Fibroblast of lung (primary cell): ENCODE measurements around the gene TMBIM4. TPM values are rescaled to one million over a fixed set of nuclear protein-coding genes. Genes with fewer than 3 reads are reported as not detected.
"Not testable (repeated sequence)": the region's sequence is repeated elsewhere in the genome, so short reads cannot be mapped to it uniquely, and the experiment has no call there.

Experiments used
- DNase-seq, 2 donors: peaks; one replicate each; pipeline versions ENCODE4 v3.0.0 to v3.0.0-alpha.2; 2010; ENCODE audit warnings: low read depth in 2 of 2
- H2AFZ ChIP-seq: 2 replicates; pipeline ENCODE4 v1.5.1; 2012; ENCODE audit warnings: low read length, control low read depth, inconsistent platforms
- H3K27ac ChIP-seq: 2 replicates; pipeline ENCODE4 v1.5.1; 2011; ENCODE audit warnings: low read length, control low read depth; ENCODE audit not compliant: insufficient read depth
- H3K27me3 ChIP-seq: 2 replicates; pipeline ENCODE4 v1.5.1; 2011; ENCODE audit warnings: mild to moderate bottlenecking, low read length; ENCODE audit not compliant: control insufficient read depth, insufficient read depth
- H3K36me3 ChIP-seq: 2 replicates; pipeline ENCODE4 v1.5.1; 2011; ENCODE audit warnings: low read length; ENCODE audit not compliant: control insufficient read depth, insufficient read depth
- H3K4me1 ChIP-seq: 2 replicates; pipeline ENCODE4 v1.5.1; 2011; ENCODE audit warnings: low read length; ENCODE audit not compliant: control insufficient read depth, insufficient read depth; ENCODE audit errors: extremely low read depth
- H3K4me2 ChIP-seq: 2 replicates; pipeline ENCODE4 v1.5.1; 2011; ENCODE audit warnings: low read length, control low read depth; ENCODE audit not compliant: insufficient read depth; ENCODE audit errors: extremely low read depth
- H3K4me3 ChIP-seq, 4 experiments: fragments of 200-600 bp in 1 of 4; sonication (generic) in 1 of 4; replicated peaks in 1 of 4; 2 replicates each; pipeline ENCODE4 v1.5.1; 2011 to 2016; ENCODE audit warnings: low read length in 4 of 4, low read depth in 3 of 4, mild to moderate bottlenecking in 3 of 4, control low read depth in 2 of 4, inconsistent platforms in 1 of 4, mixed read lengths in 1 of 4; ENCODE audit not compliant: insufficient read depth in 1 of 4; ENCODE audit errors: control extremely low read depth in 1 of 4
- H3K79me2 ChIP-seq: 2 replicates; pipeline ENCODE4 v1.5.1; 2012; ENCODE audit warnings: mild to moderate bottlenecking, low read length, inconsistent platforms; ENCODE audit not compliant: control insufficient read depth, insufficient read depth
- H3K9ac ChIP-seq: 2 replicates; pipeline ENCODE4 v1.5.1; 2011; ENCODE audit warnings: mild to moderate bottlenecking, low read length, control low read depth; ENCODE audit not compliant: insufficient read depth
- H3K9me3 ChIP-seq: 2 replicates; pipeline ENCODE4 v1.5.1; 2012; ENCODE audit warnings: low read depth, low read length; ENCODE audit not compliant: control insufficient read depth, insufficient read depth
- H4K20me1 ChIP-seq: 2 replicates; pipeline ENCODE4 v1.5.1; 2011; ENCODE audit warnings: low read length; ENCODE audit not compliant: control insufficient read depth, insufficient read depth; ENCODE audit errors: extremely low read depth
- EZH2 ChIP-seq: IDR thresholded peaks from 2 replicates; pipeline ENCODE4 v1.5.1; 2012; ENCODE audit warnings: low read length, control low read depth, mild to moderate bottlenecking; ENCODE audit errors: missing control alignments
- polyA plus RNA-seq, 2 donors: library from polyadenylated mRNA; depleted of rRNA in 1 of 2; stranded (reverse) in 1 of 2; unstranded in 1 of 2; fragments of >200 nt; gene quantifications; 2 replicates each; pipeline ENCODE4 v1.2.1, GENCODE V29; 2011 to 2012; ENCODE audit warnings: missing spikeins in 1 of 2
- total RNA-seq: library from RNA; depleted of rRNA; stranded (reverse); fragments of >200 nt; gene quantifications from 2 replicates; pipeline ENCODE4 v1.2.1, GENCODE V29; 2014
- TF ChIP-seq, protein P1 (sequence below), 2 donors: IDR thresholded peaks in 1 of 2; conservative IDR thresholded peaks in 1 of 2; 1 replicate in 1 of 2; 2 replicates in 1 of 2; pipeline ENCODE4 v1.5.1; 2011 to 2012; ENCODE audit warnings: low read length in 2 of 2, control low read depth in 1 of 2, inconsistent platforms in 1 of 2, low read depth in 1 of 2, mild to moderate bottlenecking in 1 of 2

The TMBIM4 gene
- total and polyA plus RNA-seq, 2 donors (not counting 1 experiment from before 2014, with no cell fraction given), result 69.2 to 140 TPM

GRCh38 chr12:66176105-66176900 lies 6.5 kb upstream of the TMBIM4 start:
- Histone ChIP-seq H3K9me3 (no peaks in the 10 kb centered on the region), H3K79me2 (no peaks in the 10 kb centered on the region), H3K27me3 (peaks cover 3% of the 10 kb centered on the region), H3K4me2 (no peak overlapping the region), H3K36me3 (no peaks in the 10 kb centered on the region), H3K27ac (no peak overlapping the region), H2AFZ (no peak overlapping the region), H3K4me1 (peaks cover 2% of the 10 kb centered on the region), H4K20me1 (no peaks in the 10 kb centered on the region), H3K4me3 (no peak overlapping the region), H3K9ac (no peak overlapping the region)
- TF ChIP-seq, protein P1, sequence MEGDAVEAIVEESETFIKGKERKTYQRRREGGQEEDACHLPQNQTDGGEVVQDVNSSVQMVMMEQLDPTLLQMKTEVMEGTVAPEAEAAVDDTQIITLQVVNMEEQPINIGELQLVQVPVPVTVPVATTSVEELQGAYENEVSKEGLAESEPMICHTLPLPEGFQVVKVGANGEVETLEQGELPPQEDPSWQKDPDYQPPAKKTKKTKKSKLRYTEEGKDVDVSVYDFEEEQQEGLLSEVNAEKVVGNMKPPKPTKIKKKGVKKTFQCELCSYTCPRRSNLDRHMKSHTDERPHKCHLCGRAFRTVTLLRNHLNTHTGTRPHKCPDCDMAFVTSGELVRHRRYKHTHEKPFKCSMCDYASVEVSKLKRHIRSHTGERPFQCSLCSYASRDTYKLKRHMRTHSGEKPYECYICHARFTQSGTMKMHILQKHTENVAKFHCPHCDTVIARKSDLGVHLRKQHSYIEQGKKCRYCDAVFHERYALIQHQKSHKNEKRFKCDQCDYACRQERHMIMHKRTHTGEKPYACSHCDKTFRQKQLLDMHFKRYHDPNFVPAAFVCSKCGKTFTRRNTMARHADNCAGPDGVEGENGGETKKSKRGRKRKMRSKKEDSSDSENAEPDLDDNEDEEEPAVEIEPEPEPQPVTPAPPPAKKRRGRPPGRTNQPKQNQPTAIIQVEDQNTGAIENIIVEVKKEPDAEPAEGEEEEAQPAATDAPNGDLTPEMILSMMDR (conservative IDR thresholded peaks at IDR 0.05 in 1 of 2, IDR thresholded peaks at IDR 0.05 in 1 of 2; ENCODE audit: low read depth in 1 of 2, low read length in 2 of 2), result no peak
- no peak for TF ChIP-seq EZH2
- peak in 1 of 2 donors; percentile 61 for DNase-seq

DNA sequence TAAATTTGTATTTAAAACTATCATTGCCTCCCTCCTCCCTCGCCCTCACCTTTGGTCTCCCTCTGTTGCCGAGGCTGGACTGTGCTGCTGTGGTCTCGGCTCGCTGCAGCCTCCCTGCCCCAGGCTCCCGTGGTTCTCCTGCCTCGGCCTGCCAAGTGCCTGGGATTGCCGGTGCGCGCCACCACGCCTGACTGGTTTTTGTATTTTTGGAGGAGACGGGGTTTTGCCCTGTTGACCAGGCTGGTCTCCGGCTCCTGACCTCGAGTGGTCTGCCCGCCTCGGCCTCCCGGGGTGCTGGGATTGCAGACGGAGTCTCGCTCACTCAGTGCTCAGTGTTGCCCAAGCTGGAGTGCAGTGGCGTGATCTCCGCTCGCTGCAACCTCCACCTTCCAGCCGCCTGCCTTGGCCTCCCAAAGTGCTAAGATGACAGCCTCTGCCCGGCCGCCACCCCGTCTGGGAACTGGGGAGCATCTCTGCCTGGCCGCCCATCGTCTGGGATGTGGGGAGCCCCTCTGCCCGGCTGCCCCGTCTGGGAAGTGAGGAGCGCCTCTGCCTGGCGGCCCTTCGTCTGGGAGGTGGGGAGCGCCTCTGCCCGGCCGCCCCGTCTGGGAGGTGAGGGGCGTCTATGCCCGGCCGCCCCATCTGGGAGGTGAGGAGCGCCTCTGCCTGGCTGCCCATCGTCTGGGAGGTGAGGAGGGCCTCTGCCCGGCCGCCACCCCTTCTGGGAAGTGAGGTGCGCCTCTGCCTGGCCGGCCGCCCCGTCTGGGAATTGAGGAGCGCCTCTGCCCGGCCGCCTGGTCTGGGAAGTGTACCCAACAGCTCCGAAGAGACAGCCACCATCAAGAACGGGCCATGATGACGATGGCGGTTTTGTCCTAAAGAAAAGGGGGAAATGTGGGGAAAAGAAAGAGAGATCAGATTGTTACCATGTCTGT lies 4.9 kb upstream of the TMBIM4 start:
- H3K4me1 ChIP-seq, H4K20me1 ChIP-seq, H3K27me3 ChIP-seq, H3K36me3 ChIP-seq, H3K4me2 ChIP-seq, H3K79me2 ChIP-seq, H3K4me3 ChIP-seq, H3K9ac ChIP-seq, H2AFZ ChIP-seq, H3K27ac ChIP-seq, H3K9me3 ChIP-seq, DNase-seq: not testable (repeated sequence)

- Histone ChIP-seq H4K20me1 (no peaks in the 10 kb centered on the region), H3K4me3 (peak overlapping the region in 2 of 4 experiments; percentile 82 to 91), H3K9ac (no peak overlapping the region), H3K27ac (no peak overlapping the region), H3K27me3 (no peaks in the 10 kb centered on the region), H3K79me2 (peaks cover 29% of the 10 kb centered on the region), H3K9me3 (no peaks in the 10 kb centered on the region), H3K36me3 (no peaks in the 10 kb centered on the region), H3K4me1 (peaks cover 2% of the 10 kb centered on the region), H3K4me2 (no peak overlapping the region), H2AFZ (peak overlapping the region; percentile 27)
- DNase-seq, result no peak
- no peak for TF ChIP-seq EZH2
- TF ChIP-seq, protein P1 (conservative IDR thresholded peaks at IDR 0.05 in 1 of 2, IDR thresholded peaks at IDR 0.05 in 1 of 2; ENCODE audit: low read depth in 1 of 2, low read length in 2 of 2), result no peak
Measured at GRCh38 chr12:66170606-66171005, 810 bp upstream of the TMBIM4 start.
